GM12874 (cell line): Measurements from ENCODE around the gene VOPP1.

ENCODE experiments used
- CTCF ChIP-seq: IDR thresholded peaks from 2 replicates; pipeline ENCODE4 v1.5.1; 2011; ENCODE audit warnings: low read depth, mild to moderate bottlenecking, control low read depth, low read length, moderate library complexity; ENCODE audit not compliant: insufficient read depth

The VOPP1 gene

GRCh38 chr7:55432506-55432905, 139.8 kb downstream of the VOPP1 start:
- no peak for TF ChIP-seq CTCF

- TF ChIP-seq CTCF = no peak
Measured at GRCh38 chr7:55431898-55432297, 140.4 kb downstream of the VOPP1 start.

- TF ChIP-seq CTCF = no peak
Measured at GRCh38 chr7:55429835-55430499, 142.3 kb downstream of the VOPP1 start.

GRCh38 chr7:55427800-55428199, 144.5 kb downstream of the VOPP1 start:
- TF ChIP-seq CTCF = no peak

GRCh38 chr7:55427342-55427741, 145.0 kb downstream of the VOPP1 start:
- TF ChIP-seq CTCF = no peak

GRCh38 chr7:55426676-55427075, 145.6 kb downstream of the VOPP1 start:
- TF ChIP-seq CTCF = no peak

- TF ChIP-seq CTCF = no peak
Measured at GRCh38 chr7:55425141-55425752, 147.1 kb downstream of the VOPP1 start.
